Erythroblast (primary cell): ENCODE results near the gene NCK2.

ENCODE experiments used
- DNase-seq, 2 experiments: peaks; one replicate each; lab custom pipeline; 2025; lab: John Stamatoyannopoulos, UW
- GATA1 ChIP-seq: IDR thresholded peaks from 2 replicates; pipeline ENCODE4 v1.6.1; 2011; ENCODE audit warnings: low read depth, mild to moderate bottlenecking, control low read depth, low read length, moderate library complexity
- POLR2A ChIP-seq: IDR thresholded peaks from 2 replicates; pipeline ENCODE4 v1.6.1; 2011; ENCODE audit warnings: mild to moderate bottlenecking, low read length

Gene NCK2

DNA sequence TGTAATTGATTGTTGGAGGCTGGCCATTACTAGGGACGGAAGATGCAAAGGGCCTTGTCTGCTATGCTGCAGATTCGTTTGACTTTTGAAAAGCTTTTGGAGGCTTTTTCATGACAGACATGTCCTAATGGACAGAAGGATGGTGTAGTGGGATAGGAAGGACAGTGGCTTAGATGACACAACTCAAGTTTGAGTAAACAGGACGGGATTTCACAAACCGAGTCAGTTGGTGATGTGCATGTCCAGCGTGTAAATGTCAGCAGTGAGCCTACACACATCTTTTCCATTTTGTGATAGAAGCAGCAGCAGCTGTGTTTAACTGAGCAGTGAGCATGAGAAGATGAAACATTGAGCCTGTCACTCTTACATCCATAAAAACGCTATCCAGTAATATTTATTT, 76.0 kb downstream of the NCK2 start:
- DNase-seq, result no peak
- TF ChIP-seq GATA1 (no peak), POLR2A (no peak)

GRCh38 chr2:105821428-105822125, 76.9 kb downstream of the NCK2 start:
- no peak for TF ChIP-seq POLR2A
- no peak for DNase-seq

GRCh38 chr2:105822186-105822585, 77.5 kb downstream of the NCK2 start:
- TF ChIP-seq GATA1 (no peak), POLR2A (no peak)
- DNase-seq, result no peak

- DNase-seq, result no peak
- TF ChIP-seq POLR2A (no peak), GATA1 (no peak)
These were observed 79.7 kb downstream of the NCK2 start for GRCh38 chr2:105824446-105824845.

DNA sequence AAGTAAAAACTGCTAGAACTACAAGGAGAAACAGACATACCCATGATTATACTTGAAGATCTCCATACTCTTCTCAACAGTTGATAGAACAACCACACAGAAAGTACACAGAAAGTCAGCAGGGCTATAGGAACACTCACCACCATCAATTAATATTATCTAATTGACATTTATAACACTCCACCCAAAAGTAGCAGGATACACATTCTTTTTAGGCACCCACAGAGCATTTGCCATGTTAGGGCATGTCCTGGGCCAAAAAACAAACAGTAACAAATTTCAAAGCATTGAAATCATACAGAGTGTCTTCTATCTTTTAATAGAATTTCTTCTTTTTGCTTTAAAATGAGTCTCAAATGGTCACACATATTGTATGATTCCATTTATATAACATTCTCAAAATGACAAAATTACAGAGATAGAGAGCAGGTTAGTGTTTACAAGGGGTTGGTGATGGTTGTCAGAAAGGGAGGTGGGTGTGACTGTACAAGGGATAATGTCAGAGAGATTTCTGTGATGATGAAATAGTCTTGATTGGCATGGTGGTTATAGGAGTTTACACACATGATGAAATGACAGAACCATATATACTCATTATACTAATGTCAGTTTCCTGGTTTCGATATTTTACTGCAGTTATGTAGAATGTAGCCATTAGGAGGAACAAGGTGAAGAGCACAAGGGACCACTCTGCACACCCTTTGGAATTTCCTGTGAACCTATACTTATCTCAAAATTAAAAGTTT, 82.8 kb downstream of the NCK2 start:
- TF ChIP-seq POLR2A (no peak), GATA1 (no peak)
- DNase-seq, result no peak

DNA sequence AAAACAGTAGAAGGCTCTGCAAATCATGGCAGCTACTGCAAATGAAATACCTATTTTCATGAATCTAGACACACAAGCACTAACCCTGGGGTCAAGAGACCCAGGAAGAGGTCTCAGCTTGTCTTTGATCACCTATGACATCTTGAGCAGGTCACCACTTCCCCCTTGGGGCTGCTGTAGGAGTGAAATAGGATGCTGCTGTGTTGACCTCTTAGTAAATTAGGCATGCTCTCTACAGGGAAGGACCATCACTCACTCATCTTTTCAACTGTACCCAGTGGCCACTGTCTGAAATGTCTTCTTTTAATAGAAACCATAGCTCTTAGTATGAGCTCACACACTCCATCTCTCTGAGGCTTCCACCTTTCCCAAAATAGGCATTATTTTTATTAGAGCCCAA, 83.8 kb downstream of the NCK2 start:
- no peak for TF ChIP-seq POLR2A
- no peak for TF ChIP-seq GATA1
- DNase-seq, result no peak

GRCh38 chr2:105834931-105835330, 90.2 kb downstream of the NCK2 start:
- DNase-seq, result no peak

GRCh38 chr2:105836341-105836740, 91.6 kb downstream of the NCK2 start:
- DNase-seq, result no peak
- TF ChIP-seq POLR2A (no peak), GATA1 (no peak)

More at GRCh38 chr2:105834931-105835330, 90.2 kb downstream of the NCK2 start:
- TF ChIP-seq GATA1 (no peak), POLR2A (no peak)

- no peak for DNase-seq
- TF ChIP-seq POLR2A (no peak), GATA1 (no peak)
These were observed 92.4 kb downstream of the NCK2 start for GRCh38 chr2:105836840-105837692.

DNA sequence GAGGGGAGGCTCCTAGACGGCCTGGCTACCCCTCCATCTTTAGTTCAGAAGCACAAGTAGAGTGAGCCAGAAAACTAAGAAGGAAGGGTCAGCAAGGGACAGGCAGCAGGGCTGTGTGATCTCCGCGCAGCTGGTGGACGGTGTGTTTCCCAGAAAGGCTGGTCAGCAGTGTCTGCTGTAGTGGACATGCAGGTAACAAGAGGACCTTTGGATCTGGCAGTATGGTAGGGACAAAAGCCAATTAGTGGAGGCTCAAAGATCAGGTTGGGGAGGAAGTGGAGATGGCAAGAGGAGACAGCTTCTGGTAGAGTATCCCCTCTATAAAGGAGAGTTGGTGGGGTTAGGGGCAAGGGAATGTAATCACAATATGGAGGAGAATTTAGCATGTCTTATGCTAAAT, 95.1 kb downstream of the NCK2 start:
- no peak for DNase-seq
- TF ChIP-seq POLR2A (no peak), GATA1 (no peak)

DNA sequence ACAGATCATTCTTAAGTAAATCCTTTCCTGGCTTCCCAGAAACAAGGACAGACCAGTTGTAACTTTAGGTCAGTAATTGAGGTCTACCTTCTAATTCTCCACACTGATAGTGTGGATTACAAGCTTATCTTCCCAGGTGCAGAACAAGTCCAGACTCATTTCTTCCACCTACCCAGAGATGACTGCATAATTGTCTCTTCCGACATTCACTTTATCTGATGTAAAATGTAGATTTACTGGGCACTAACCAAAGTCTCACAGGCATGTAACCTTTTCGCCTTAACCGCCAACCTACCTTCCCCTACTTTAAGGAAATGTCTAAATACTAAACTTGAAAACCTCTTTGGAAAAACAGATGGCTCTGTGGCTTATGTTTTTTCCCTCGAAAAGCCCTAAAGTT, 96.2 kb downstream of the NCK2 start:
- no peak for TF ChIP-seq GATA1
- TF ChIP-seq POLR2A, result no peak
- DNase-seq, result no peak

DNA sequence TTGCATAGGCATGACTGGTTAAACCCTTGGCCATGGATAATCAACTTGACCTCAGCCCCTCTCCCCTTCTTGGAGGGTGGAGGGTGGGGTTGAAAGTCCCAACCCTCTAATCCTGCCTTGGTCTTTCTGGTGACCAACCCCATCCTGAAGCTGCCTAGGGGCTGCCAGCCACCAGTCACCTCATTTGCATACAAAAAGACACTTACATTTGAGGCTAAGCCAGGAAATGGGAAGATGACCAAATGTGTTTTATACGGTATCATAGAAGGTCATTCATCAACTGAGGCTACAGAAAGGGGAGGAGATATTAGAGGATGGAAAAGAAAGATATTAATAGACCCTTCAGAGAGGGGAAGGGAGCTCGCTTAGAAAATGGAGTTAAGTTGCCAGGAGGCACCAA, 96.8 kb downstream of the NCK2 start:
- no peak for TF ChIP-seq POLR2A
- no peak for TF ChIP-seq GATA1
- DNase-seq, result no peak

GRCh38 chr2:105842555-105842954, 97.8 kb downstream of the NCK2 start:
- no peak for DNase-seq
- TF ChIP-seq POLR2A, result no peak
- TF ChIP-seq GATA1, result no peak
